ENCODE measurements around the gene EPB41.

DNA sequence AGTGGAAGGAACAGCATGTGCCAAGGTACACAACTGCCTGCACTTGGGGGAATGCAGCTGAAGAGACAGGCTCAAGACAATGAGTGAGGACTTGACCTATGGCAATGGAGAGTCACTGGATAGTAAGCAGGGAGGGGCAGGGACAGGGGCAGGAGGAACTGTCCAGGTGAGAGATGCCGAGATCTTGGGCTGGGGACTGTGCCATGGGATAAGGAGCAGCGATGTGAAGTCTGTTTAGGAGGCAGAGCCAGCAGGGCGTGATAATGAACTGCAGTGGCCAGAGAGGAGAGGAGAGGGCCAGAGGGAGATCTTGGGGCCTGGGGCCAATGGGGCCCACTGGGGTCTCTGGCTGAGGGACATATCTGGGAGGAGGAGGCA, 17.8 kb upstream of the EPB41 start:
- TF ChIP-seq, protein P1, sequence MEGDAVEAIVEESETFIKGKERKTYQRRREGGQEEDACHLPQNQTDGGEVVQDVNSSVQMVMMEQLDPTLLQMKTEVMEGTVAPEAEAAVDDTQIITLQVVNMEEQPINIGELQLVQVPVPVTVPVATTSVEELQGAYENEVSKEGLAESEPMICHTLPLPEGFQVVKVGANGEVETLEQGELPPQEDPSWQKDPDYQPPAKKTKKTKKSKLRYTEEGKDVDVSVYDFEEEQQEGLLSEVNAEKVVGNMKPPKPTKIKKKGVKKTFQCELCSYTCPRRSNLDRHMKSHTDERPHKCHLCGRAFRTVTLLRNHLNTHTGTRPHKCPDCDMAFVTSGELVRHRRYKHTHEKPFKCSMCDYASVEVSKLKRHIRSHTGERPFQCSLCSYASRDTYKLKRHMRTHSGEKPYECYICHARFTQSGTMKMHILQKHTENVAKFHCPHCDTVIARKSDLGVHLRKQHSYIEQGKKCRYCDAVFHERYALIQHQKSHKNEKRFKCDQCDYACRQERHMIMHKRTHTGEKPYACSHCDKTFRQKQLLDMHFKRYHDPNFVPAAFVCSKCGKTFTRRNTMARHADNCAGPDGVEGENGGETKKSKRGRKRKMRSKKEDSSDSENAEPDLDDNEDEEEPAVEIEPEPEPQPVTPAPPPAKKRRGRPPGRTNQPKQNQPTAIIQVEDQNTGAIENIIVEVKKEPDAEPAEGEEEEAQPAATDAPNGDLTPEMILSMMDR (conservative IDR thresholded peaks at IDR 0.05; ENCODE audit: low read depth in 2 of 2) = no peak
- TF ChIP-seq, protein P2, sequence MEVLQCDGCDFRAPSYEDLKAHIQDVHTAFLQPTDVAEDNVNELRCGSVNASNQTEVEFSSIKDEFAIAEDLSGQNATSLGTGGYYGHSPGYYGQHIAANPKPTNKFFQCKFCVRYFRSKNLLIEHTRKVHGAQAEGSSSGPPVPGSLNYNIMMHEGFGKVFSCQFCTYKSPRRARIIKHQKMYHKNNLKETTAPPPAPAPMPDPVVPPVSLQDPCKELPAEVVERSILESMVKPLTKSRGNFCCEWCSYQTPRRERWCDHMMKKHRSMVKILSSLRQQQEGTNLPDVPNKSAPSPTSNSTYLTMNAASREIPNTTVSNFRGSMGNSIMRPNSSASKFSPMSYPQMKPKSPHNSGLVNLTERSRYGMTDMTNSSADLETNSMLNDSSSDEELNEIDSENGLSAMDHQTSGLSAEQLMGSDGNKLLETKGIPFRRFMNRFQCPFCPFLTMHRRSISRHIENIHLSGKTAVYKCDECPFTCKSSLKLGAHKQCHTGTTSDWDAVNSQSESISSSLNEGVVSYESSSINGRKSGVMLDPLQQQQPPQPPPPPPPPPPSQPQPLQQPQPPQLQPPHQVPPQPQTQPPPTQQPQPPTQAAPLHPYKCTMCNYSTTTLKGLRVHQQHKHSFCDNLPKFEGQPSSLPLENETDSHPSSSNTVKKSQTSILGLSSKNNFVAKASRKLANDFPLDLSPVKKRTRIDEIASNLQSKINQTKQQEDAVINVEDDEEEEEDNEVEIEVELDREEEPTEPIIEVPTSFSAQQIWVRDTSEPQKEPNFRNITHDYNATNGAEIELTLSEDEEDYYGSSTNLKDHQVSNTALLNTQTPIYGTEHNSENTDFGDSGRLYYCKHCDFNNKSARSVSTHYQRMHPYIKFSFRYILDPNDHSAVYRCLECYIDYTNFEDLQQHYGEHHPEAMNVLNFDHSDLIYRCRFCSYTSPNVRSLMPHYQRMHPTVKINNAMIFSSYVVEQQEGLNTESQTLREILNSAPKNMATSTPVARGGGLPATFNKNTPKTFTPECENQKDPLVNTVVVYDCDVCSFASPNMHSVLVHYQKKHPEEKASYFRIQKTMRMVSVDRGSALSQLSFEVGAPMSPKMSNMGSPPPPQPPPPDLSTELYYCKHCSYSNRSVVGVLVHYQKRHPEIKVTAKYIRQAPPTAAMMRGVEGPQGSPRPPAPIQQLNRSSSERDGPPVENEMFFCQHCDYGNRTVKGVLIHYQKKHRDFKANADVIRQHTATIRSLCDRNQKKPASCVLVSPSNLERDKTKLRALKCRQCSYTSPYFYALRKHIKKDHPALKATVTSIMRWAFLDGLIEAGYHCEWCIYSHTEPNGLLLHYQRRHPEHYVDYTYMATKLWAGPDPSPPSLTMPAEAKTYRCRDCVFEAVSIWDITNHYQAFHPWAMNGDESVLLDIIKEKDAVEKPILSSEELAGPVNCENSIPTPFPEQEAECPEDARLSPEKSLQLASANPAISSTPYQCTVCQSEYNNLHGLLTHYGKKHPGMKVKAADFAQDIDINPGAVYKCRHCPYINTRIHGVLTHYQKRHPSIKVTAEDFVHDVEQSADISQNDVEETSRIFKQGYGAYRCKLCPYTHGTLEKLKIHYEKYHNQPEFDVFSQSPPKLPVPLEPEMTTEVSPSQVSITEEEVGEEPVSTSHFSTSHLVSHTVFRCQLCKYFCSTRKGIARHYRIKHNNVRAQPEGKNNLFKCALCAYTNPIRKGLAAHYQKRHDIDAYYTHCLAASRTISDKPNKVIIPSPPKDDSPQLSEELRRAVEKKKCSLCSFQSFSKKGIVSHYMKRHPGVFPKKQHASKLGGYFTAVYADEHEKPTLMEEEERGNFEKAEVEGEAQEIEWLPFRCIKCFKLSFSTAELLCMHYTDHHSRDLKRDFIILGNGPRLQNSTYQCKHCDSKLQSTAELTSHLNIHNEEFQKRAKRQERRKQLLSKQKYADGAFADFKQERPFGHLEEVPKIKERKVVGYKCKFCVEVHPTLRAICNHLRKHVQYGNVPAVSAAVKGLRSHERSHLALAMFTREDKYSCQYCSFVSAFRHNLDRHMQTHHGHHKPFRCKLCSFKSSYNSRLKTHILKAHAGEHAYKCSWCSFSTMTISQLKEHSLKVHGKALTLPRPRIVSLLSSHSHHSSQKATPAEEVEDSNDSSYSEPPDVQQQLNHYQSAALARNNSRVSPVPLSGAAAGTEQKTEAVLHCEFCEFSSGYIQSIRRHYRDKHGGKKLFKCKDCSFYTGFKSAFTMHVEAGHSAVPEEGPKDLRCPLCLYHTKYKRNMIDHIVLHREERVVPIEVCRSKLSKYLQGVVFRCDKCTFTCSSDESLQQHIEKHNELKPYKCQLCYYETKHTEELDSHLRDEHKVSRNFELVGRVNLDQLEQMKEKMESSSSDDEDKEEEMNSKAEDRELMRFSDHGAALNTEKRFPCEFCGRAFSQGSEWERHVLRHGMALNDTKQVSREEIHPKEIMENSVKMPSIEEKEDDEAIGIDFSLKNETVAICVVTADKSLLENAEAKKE (CRISPR knock-in tag; IDR thresholded peaks at IDR 0.05) = no peak
- TF ChIP-seq EZH2 (IDR thresholded peaks at IDR 0.05; ENCODE audit: low read depth, unreplicated experiment) = no peak
- TF ChIP-seq POLR2AphosphoS5 (IDR thresholded peaks at IDR 0.05; ENCODE audit: low read depth) = no peak
- TF ChIP-seq, protein P3, sequence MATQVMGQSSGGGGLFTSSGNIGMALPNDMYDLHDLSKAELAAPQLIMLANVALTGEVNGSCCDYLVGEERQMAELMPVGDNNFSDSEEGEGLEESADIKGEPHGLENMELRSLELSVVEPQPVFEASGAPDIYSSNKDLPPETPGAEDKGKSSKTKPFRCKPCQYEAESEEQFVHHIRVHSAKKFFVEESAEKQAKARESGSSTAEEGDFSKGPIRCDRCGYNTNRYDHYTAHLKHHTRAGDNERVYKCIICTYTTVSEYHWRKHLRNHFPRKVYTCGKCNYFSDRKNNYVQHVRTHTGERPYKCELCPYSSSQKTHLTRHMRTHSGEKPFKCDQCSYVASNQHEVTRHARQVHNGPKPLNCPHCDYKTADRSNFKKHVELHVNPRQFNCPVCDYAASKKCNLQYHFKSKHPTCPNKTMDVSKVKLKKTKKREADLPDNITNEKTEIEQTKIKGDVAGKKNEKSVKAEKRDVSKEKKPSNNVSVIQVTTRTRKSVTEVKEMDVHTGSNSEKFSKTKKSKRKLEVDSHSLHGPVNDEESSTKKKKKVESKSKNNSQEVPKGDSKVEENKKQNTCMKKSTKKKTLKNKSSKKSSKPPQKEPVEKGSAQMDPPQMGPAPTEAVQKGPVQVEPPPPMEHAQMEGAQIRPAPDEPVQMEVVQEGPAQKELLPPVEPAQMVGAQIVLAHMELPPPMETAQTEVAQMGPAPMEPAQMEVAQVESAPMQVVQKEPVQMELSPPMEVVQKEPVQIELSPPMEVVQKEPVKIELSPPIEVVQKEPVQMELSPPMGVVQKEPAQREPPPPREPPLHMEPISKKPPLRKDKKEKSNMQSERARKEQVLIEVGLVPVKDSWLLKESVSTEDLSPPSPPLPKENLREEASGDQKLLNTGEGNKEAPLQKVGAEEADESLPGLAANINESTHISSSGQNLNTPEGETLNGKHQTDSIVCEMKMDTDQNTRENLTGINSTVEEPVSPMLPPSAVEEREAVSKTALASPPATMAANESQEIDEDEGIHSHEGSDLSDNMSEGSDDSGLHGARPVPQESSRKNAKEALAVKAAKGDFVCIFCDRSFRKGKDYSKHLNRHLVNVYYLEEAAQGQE (IDR thresholded peaks at IDR 0.05; ENCODE audit: unreplicated experiment) = no peak
- TF ChIP-seq EZH2phosphoT487 (IDR thresholded peaks at IDR 0.05; ENCODE audit: unreplicated experiment) = no peak
- no peak for TF ChIP-seq CREB1 (CRISPR knock-in tag; IDR thresholded peaks at IDR 0.05; ENCODE audit: low read depth)
